GM21737 (cell line): ENCODE results near the gene SNCAIP.

Experiments
- ATAC-seq: cut with Tn5 transposase; IDR thresholded peaks from one replicate; pipeline ENCODE4 v1.9.1; 2021; ENCODE audit warnings: mild to moderate bottlenecking, moderate library complexity; ENCODE audit not compliant: unreplicated experiment

SNCAIP gene

GRCh38 chr5:122492675-122493074 lies 180.6 kb downstream of the SNCAIP start:
- ATAC-seq: no peak

DNA sequence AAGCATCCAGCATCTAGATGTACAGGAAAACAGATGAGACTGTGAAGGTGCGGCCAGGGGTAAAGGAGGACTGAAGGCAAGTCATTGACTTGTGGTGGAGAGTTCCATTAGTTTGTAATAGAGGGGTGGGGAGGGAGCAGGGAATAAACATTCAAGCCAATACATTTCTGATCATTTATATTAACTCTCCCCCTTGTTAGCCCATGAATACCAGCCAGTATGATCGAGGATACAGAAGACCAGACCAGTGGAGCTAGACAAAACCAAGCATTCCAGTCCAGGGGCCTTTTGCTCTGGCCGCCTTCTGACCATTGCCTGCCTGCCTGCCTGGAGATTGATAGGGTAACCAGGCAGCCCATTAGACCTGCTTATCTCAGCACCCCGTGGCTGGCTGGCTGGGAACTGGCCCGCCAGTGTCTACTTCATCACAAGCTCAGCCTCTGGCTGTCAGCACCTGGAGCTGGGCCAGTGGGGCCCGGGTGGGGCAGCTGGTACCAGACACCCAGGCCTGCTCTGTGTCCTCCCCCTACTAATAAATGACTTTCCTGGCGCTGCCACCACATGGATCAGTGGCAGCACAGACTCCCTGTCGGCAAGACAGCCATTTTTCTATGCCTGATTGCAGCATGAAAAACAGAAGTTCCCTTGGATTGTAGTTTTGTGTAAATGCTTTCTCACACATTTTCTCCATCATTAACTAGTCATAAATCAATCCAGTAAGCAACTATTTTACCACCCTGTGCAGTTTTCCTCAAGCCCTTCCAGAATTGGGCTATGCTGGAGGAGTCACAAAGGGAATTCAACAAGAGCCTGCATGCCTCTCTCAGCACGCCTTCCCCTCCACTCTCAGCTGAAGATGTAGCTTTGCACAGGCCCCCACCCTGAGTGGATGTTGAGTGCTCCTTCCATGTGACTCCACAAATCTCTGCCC lies 181.3 kb downstream of the SNCAIP start:
- ATAC-seq: no peak

DNA sequence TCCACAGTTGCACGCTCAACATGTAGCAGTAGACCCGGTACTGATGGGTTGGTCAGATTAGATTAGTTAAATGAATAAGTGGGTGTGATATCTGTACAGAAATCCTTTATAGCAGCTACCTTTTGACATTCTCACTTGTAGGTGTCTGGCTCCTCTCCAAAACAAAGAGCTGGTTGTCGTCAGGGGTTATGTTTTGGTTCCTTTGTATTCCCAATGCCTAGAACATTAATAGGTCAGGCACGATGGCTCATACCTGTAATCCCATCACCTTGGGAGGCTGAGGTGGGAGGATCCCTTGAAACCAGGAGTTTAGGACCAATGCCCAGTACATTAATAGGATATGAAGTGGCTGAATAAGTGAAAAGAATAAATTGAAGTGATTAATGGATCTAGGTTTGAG lies 182.1 kb downstream of the SNCAIP start:
- ATAC-seq: no peak

GRCh38 chr5:122498163-122498562 lies 186.1 kb downstream of the SNCAIP start:
- no peak for ATAC-seq

DNA sequence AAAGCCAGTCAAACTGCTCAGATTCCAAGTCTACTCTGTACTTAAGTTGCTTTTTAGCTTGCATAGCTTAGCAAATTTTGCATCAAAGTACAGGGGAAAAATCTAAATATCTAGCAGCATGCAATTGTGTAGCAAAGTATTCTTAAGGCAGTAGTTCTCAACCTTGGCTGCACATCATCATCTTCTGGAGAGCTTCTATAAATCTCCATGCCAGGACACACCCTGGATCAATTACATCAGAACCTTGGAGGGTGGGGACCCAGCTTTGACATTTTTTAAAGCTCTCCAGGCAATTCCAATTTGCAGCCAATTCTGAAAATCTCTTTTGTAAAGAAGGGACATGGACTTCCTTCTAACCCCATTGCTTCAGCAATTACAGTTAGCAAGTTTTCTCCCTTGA lies 187.5 kb downstream of the SNCAIP start:
- ATAC-seq: no peak

GRCh38 chr5:122500245-122501088 lies 188.4 kb downstream of the SNCAIP start:
- ATAC-seq: no peak

DNA sequence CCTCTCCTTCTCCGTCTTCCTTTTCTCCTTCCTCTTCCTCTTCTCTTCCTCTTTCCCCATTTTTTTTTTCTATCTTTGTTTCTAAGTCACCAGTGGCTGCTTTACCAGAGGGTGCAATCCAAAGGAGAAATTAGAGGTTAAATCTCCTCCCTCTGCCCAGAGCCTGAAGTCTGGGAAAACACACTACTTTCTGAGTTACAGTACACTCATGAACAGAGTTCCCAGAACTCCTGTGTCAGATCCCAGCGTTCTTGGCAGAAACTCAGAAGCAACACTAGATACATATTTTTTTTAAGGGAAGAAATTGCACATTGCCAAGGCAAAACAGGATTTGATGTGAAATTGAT lies 189.0 kb downstream of the SNCAIP start:
- ATAC-seq: no peak

- no peak for ATAC-seq
These were observed 195.0 kb downstream of the SNCAIP start for GRCh38 chr5:122507045-122507444.

GRCh38 chr5:122507581-122507980 lies 195.5 kb downstream of the SNCAIP start:
- no peak for ATAC-seq

DNA sequence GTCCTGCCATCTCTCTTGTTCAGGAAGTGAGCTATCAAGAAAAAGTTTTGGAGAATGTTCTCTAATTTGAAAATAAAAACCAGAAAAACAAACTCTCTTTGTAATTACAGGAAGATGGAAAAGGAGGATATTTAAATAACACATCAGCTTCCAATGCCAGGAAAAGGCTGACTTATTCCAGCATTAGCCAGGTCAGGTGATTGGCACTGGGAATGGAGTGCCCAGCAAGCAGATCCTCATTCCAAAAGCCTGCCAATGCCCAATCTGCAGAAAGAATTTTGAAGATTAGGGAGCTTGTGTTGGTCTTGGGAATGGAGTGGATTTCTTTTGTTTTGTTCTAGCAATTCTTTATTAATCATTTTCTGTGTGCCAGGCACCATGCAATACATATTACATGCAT lies 196.6 kb downstream of the SNCAIP start:
- no peak for ATAC-seq
